Panc1 (cell line): ENCODE data around the gene SESN1. TPM values are rescaled to one million over a fixed set of nuclear protein-coding genes. Genes with fewer than 3 reads are reported as not detected.

Source experiments
- ATAC-seq: fragments of 200-7000 bp; cut with Tn5 transposase; 2 replicates; pipeline ENCODE4 v1.9.1; 2020; ENCODE audit warnings: mild to moderate bottlenecking, moderate library complexity
- BruUV-seq: library from RNA; stranded (reverse); fragments of 400-500 nt; replicated peaks from 2 replicates; lab custom pipeline; 2021; lab: Mats Ljungman, UMichigan
- CTCF ChIA-PET: fragments of 300-600 bp; sonication (Branson Sonifier 250); formaldehyde crosslinking; loops from one replicate; lab custom pipeline; 2022; ENCODE audit warnings: antibody characterized with exemption; lab: Charles Lee
- POLR2A ChIA-PET: fragments of 300-600 bp; sonication (Branson Sonifier 250); formaldehyde crosslinking; loops from one replicate; lab custom pipeline; 2022; ENCODE audit warnings: antibody characterized with exemption; lab: Charles Lee
- DNase-seq: peaks from one replicate; pipeline ENCODE4 v3.0.0-alpha.2; 2010; ENCODE audit warnings: low read depth, low spot score
- H3K27ac ChIP-seq: 2 replicates; pipeline ENCODE4 v1.5.1; 2011; ENCODE audit warnings: mild to moderate bottlenecking, low read length, inconsistent platforms
- H3K27me3 ChIP-seq: fragments of 200-500 bp; sonication (Bioruptor generic); 2 replicates; pipeline ENCODE4 v1.6.0; 2014; ENCODE audit warnings: low read length, inconsistent platforms; ENCODE audit not compliant: control insufficient read depth, insufficient read depth
- H3K36me3 ChIP-seq: fragments of 200-500 bp; sonication (Bioruptor generic); 2 replicates; pipeline ENCODE4 v1.5.1; 2014; ENCODE audit warnings: inconsistent platforms, mild to moderate bottlenecking, low read length, moderate library complexity; ENCODE audit not compliant: control insufficient read depth, insufficient read depth
- H3K4me1 ChIP-seq: 2 replicates; pipeline ENCODE4 v1.5.1; 2011; ENCODE audit warnings: inconsistent platforms, mild to moderate bottlenecking, low read length, moderate library complexity; ENCODE audit not compliant: control insufficient read depth, insufficient read depth
- H3K4me3 ChIP-seq, 2 experiments: 2 replicates each; pipeline ENCODE4 v1.5.1; 2011 to 2012; ENCODE audit warnings: low read depth in 2 of 2, low read length in 2 of 2, mild to moderate bottlenecking in 2 of 2, inconsistent platforms in 1 of 2, moderate library complexity in 1 of 2
- H3K9me3 ChIP-seq: fragments of 200-500 bp; sonication (Bioruptor generic); 2 replicates; pipeline ENCODE4 v1.5.1; 2014; ENCODE audit warnings: low read depth, mild to moderate bottlenecking, inconsistent platforms, low read length, moderate library complexity; ENCODE audit not compliant: control insufficient read depth, insufficient read depth
- CTCF ChIP-seq: fragments of 450-650 bp; IDR thresholded peaks from 2 replicates; pipeline ENCODE4 v1.5.1; 2017; ENCODE audit warnings: mild to moderate bottlenecking
- SIN3A ChIP-seq: IDR thresholded peaks from 2 replicates; pipeline ENCODE4 v1.6.1; 2012; ENCODE audit warnings: low read depth, mild to moderate bottlenecking, low read length, moderate library complexity, borderline replicate concordance; ENCODE audit not compliant: insufficient read depth
- TCF7L2 ChIP-seq: IDR thresholded peaks from 2 replicates; pipeline ENCODE4 v1.6.1; 2011; ENCODE audit warnings: mild to moderate bottlenecking, low read depth, low read length, inconsistent platforms
- in situ Hi-C: cut with HindIII; loops from 2 replicates; pipeline ENCODE4 v1.10.0; 2016; ENCODE audit warnings: low sequenced_read_pairs, low pct_unique_long_range_greater_than_20kb
- intact Hi-C: fragments of 100-400 bp; cut with micrococcal nuclease; formaldehyde crosslinking; loops from one replicate; pipeline ENCODE4 v1.10.0; 2022; ENCODE audit not compliant: unreplicated experiment
- total RNA-seq: library from RNA; stranded (reverse); gene quantifications from one replicate; pipeline ENCODE4 v1.2.1, GENCODE V29; 2021; ENCODE audit not compliant: unreplicated experiment
- TF ChIP-seq, protein P1 (sequence below), 2 experiments: IDR thresholded peaks; 2 replicates each; pipeline ENCODE4 v1.6.1; 2011 to 2012; ENCODE audit warnings: low read depth in 2 of 2, control low read depth in 1 of 2, low read length in 1 of 2, mild to moderate bottlenecking in 1 of 2, moderate library complexity in 1 of 2; ENCODE audit not compliant: insufficient read depth in 1 of 2

Gene SESN1
- total RNA-seq, 1 experiment from 2014 or later = 11.3 TPM

GRCh38 chr6:109074133-109074415 is 20.6 kb downstream of the SESN1 start:
- ChIA-PET CTCF (interaction anchor here (1.0 to 1.1 kb wide), 2 partner anchors 159 to 181 kb away, joined by 4 to 6 read pairs; no protein-coding TSS in a partner anchor), POLR2A (no interaction called here)
- no TSS peak for BruUV-seq
- intact Hi-C loops = loop anchor here (5.0 kb wide), 1 partner anchor 162 kb away; no protein-coding TSS in a partner anchor
- Histone ChIP-seq H3K4me3 (no peak overlapping the region), H3K4me1 (peaks cover 3% of the 10 kb centered on the region; the same call in 1 of the 2 replicates), H3K9me3 (no peaks in the 10 kb centered on the region), H3K36me3 (no peaks in the 10 kb centered on the region), H3K27ac (no peak overlapping the region), H3K27me3 (no peaks in the 10 kb centered on the region)
- TF ChIP-seq SIN3A (no peak), TCF7L2 (no peak)
- TF ChIP-seq, protein P1, sequence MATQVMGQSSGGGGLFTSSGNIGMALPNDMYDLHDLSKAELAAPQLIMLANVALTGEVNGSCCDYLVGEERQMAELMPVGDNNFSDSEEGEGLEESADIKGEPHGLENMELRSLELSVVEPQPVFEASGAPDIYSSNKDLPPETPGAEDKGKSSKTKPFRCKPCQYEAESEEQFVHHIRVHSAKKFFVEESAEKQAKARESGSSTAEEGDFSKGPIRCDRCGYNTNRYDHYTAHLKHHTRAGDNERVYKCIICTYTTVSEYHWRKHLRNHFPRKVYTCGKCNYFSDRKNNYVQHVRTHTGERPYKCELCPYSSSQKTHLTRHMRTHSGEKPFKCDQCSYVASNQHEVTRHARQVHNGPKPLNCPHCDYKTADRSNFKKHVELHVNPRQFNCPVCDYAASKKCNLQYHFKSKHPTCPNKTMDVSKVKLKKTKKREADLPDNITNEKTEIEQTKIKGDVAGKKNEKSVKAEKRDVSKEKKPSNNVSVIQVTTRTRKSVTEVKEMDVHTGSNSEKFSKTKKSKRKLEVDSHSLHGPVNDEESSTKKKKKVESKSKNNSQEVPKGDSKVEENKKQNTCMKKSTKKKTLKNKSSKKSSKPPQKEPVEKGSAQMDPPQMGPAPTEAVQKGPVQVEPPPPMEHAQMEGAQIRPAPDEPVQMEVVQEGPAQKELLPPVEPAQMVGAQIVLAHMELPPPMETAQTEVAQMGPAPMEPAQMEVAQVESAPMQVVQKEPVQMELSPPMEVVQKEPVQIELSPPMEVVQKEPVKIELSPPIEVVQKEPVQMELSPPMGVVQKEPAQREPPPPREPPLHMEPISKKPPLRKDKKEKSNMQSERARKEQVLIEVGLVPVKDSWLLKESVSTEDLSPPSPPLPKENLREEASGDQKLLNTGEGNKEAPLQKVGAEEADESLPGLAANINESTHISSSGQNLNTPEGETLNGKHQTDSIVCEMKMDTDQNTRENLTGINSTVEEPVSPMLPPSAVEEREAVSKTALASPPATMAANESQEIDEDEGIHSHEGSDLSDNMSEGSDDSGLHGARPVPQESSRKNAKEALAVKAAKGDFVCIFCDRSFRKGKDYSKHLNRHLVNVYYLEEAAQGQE (IDR thresholded peaks at IDR 0.05; ENCODE audit: insufficient read depth in 1 of 2, low read depth in 2 of 2, low read length in 1 of 2) = no peak
- in situ Hi-C loops = no loop called here
- ATAC-seq = no peak; the same call in 1 of the 2 replicates
- DNase-seq = no peak

DNA sequence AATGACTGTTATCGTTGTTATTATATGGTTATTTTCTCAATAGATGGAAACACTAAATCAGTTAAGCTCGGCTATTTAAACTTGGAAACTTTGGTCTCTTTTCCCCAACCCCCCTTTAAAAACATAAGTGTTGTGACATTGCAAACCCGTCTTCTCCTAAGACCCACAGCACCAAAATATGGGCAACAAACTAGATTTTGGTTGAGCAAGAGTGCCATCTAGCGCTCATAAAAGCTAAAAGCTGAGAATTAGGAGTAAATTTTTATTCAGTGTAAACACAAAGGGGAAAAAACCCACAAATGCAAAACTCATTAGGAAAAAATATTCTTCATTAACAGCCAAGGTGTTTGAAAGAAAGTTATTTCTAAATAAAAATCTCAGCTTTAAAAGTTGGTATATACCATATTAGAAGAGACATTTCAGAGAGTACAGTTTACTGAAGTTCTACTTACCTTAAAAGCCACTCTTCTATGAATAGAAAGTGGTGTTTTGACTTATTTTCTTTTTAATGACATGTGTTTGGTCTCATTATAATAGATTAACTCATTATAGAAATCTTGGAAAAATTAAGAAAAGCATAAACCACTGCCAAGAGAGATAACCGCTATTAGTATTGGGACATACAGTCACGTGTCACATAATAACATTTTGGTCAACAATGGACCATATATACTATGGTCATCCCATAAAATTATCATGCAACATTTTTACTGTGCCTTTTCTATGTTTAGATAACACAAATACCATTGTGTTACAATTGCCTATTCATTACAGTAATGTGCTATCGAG is 21.1 kb downstream of the SESN1 start:
- Histone ChIP-seq H3K27ac (no peak overlapping the region), H3K9me3 (no peaks in the 10 kb centered on the region), H3K27me3 (no peaks in the 10 kb centered on the region), H3K36me3 (no peaks in the 10 kb centered on the region), H3K4me3 (no peak overlapping the region), H3K4me1 (peaks cover 3% of the 10 kb centered on the region; the same call in 1 of the 2 replicates)
- no TSS peak for BruUV-seq
- ATAC-seq = peak; percentile 82
- ChIA-PET POLR2A (no interaction called here), CTCF (interaction anchor here (0.5 to 1.1 kb wide), 6 partner anchors 157 to 531 kb away, joined by 3 to 6 read pairs (median 4); no protein-coding TSS in a partner anchor)
- TF ChIP-seq SIN3A (no peak), CTCF (peak; percentile 81; the same call in 1 of the 2 replicates)
- DNase-seq = peak; percentile 60
- in situ Hi-C loops = no loop called here
- intact Hi-C loops = loop anchor here (2.0 to 5.0 kb wide), 3 partner anchors 161 to 531 kb away; no protein-coding TSS in a partner anchor
